ENCODE data around the gene PRM2.

- TF ChIP-seq, protein P1, sequence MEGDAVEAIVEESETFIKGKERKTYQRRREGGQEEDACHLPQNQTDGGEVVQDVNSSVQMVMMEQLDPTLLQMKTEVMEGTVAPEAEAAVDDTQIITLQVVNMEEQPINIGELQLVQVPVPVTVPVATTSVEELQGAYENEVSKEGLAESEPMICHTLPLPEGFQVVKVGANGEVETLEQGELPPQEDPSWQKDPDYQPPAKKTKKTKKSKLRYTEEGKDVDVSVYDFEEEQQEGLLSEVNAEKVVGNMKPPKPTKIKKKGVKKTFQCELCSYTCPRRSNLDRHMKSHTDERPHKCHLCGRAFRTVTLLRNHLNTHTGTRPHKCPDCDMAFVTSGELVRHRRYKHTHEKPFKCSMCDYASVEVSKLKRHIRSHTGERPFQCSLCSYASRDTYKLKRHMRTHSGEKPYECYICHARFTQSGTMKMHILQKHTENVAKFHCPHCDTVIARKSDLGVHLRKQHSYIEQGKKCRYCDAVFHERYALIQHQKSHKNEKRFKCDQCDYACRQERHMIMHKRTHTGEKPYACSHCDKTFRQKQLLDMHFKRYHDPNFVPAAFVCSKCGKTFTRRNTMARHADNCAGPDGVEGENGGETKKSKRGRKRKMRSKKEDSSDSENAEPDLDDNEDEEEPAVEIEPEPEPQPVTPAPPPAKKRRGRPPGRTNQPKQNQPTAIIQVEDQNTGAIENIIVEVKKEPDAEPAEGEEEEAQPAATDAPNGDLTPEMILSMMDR (IDR thresholded peaks at IDR 0.05; ENCODE audit: low read depth, low read length) = no peak
- no peak for TF ChIP-seq EZH2phosphoT487 (IDR thresholded peaks at IDR 0.05; ENCODE audit: low read depth)
Observed at GRCh38 chr16:11242658-11243057, 33.6 kb downstream of the PRM2 start.

All from OCI-LY3 (cell line).